T1000 (cell line): ENCODE results near the gene TRRAP.
A peak's percentile ranks its signal among the peaks of the same experiment; 100 is the strongest.

Source experiments
- DNase-seq: peaks from one replicate; lab custom pipeline; 2025; ENCODE audit warnings: mixed read lengths; lab: John Stamatoyannopoulos, UW

Gene TRRAP

DNA sequence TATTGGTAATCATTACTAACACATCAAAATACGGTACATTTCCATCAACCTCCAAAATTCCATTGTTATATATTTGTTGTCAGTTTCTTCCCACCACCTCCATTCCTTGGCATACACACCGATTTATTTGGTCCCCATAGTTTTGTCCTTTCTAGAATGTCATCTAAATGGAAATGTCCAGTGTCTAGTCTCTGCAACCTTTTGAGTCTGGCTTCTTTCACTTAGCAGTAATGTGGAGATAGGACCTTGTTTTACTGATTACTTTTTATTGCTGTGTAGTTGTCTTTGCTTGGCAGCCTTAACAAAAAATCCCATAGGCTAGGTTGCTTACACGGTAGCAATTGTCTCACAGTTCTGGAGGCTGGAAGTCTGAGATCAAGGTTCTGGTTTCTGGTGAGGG is 22.5 kb downstream of the TRRAP start:
- DNase-seq: no peak

GRCh38 chr7:98902523-98902922 is 24.2 kb downstream of the TRRAP start:
- DNase-seq: no peak

- no peak for DNase-seq
Observed at GRCh38 chr7:98903246-98903645, 24.9 kb downstream of the TRRAP start.

GRCh38 chr7:98907570-98907969 is 29.2 kb downstream of the TRRAP start:
- no peak for DNase-seq

- no peak for DNase-seq
Observed at GRCh38 chr7:98908585-98908984, 30.3 kb downstream of the TRRAP start.

DNA sequence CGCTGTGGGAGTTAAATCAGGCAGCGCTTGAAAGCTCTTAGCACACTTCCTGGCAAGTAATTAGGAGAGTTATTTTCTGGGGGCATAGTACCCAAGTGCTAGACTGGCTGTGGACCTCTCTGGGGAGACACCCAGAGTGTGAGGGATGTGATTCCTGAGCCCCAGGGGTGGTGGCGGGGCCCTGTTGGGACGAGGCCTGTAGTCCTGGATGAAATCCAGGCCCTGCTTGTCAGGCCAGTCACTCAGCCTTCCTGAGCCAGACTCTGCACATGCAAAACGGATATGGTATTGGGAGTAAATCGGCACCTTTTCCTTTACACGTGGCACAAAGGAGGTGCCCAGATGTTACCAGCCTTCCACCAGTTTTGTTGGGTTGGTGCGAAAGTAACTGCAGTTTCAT is 31.2 kb downstream of the TRRAP start:
- no peak for DNase-seq

DNA sequence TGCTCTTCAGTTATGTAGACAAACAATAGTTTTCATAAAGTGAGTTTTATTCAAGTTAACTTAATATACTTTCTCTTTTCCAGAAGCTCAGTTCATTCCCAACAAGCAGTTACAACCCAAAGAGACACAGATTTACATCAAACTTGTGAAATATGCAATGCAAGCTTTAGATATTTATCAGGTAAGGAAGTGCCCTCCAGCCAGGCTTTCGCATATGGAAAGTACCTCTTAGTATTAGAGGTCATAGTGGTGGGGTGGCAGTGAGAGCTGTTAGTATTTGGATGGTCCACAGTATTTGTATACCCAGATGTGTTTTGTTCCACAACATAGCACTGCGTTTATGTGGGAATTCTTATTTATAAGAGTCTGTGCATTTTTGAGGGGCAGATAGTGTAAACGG is 32.1 kb downstream of the TRRAP start:
- no peak for DNase-seq

- no peak for DNase-seq
Observed at GRCh38 chr7:98911916-98912315, 33.6 kb downstream of the TRRAP start.

- no peak for DNase-seq
Observed at GRCh38 chr7:98913026-98913425, 34.7 kb downstream of the TRRAP start.

GRCh38 chr7:98913612-98914011 is 35.3 kb downstream of the TRRAP start:
- no peak for DNase-seq

GRCh38 chr7:98917331-98917730 is 39.0 kb downstream of the TRRAP start:
- no peak for DNase-seq

DNA sequence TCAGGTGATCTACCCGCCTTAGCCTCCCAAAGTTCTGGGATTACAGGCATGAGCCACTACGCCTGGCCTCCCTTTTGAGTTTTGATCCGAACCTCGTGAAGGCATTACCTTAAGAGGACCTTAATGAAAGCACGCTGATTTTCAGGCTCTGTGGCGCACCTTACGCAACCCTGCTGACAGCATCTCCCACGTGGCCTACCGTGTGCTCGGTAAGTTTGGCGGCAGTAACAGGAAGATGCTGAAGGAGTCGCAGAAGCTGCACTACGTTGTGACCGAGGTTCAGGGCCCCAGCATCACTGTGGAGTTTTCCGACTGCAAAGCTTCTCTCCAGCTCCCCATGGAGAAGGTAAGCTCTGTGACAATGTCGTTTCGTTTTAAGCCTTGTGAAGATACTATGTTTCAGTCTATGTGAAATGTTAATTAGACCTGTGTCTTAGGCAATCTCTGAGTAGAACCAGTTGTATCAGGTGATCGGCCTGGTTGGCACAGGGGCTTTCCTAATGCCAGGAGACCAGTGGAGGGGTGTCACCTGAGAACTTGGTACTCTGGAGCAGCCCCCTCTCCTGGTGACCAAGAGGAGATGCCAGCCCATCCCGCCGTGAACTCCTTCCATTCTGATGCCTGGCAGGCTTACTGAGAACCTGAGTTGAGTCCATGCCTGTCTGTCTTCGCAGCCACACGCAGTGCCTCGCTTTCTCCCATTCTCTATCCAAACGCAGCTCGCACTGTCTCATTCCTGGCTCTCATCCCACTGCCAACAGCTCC is 43.5 kb downstream of the TRRAP start:
- no peak for DNase-seq

GRCh38 chr7:98922392-98923187 is 44.3 kb downstream of the TRRAP start:
- peak; percentile 7 for DNase-seq

DNA sequence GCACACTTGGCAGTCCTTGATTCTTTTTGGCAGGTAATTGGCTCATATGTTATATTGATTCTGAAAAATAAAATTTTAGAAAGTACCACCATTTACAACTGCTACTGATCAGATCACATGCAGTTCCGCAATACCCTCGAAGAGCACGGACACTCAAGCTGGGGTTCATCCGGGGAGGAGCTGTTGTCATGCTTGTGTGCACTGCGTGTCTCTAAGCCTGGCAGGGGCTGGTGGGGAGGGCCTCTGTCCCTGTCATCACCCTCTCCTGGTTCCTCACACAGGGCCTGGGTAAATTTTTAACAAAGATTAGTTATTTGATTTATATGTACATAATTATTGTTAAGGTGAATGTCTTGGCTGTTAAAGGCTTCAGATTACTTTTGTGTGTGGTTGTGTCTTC is 45.2 kb downstream of the TRRAP start:
- no peak for DNase-seq

- no peak for DNase-seq
Observed at GRCh38 chr7:98927125-98927524, 48.8 kb downstream of the TRRAP start.

GRCh38 chr7:98930464-98930863 is 52.1 kb downstream of the TRRAP start:
- DNase-seq: no peak

- DNase-seq: no peak
Observed at GRCh38 chr7:98930921-98931320, 52.6 kb downstream of the TRRAP start.

GRCh38 chr7:98933321-98933720 is 55.0 kb downstream of the TRRAP start:
- DNase-seq: no peak

- DNase-seq: no peak
Observed at GRCh38 chr7:98934267-98934666, 55.9 kb downstream of the TRRAP start.

GRCh38 chr7:98935811-98936210 is 57.5 kb downstream of the TRRAP start:
- DNase-seq: no peak

- no peak for DNase-seq
Observed at GRCh38 chr7:98943336-98943735, 65.0 kb downstream of the TRRAP start.

DNA sequence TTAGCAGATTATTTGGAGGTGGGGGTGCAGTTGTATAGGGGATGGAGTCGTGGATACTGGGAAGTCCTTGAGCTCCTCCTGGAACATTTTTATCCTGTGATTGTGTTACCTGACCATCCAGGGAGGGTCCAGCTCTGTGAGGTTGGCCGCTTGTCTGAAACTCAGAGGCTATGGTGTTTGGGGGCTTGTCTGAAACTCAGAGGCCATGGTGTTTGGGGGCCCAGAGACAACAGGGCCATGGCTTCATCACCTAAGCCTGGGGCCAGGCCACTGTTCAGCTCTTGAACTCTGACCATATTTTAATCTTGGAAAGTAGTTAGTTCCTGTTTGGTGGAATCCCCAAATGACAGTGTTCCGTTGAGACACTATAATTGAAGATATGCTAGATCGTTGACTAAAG is 66.1 kb downstream of the TRRAP start:
- no peak for DNase-seq

DNA sequence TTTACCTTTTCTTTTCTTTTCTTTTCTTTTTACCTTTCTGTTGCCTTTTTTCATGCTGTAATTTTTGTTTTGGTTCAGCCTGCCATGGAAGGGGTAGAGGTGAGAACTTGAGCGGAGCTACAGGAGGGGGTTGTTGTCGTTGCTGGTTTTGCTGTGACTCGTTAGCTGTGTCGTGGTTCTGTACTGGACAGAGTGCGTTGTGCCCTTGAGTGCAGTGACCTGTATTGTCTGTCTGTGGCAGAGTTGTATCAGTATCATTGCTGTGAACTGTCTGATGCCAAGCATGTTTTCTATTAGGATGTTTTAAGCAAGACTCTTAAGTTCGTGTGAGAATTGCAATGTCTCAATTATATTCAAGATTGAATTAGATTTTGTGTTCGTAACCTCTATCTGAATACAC is 67.5 kb downstream of the TRRAP start:
- no peak for DNase-seq

GRCh38 chr7:98946389-98946788 is 68.1 kb downstream of the TRRAP start:
- no peak for DNase-seq
